GM13977 (cell line): Measurements from ENCODE around the gene PIGA.
"Not testable (repeated sequence)": the region's sequence is repeated elsewhere in the genome, so short reads cannot be mapped to it uniquely, and the experiment has no call there.

Experiments
- DNase-seq: peaks from one replicate; pipeline ENCODE4 v3.0.0; 2012; ENCODE audit warnings: low spot score
- in situ Hi-C: fragments of 300-500 bp; cut with MboI; formaldehyde crosslinking; loops from one replicate; pipeline ENCODE4 v1.12.0; 2022; ENCODE audit warnings: low sequenced_read_pairs, low pct_unique_long_range_greater_than_20kb, mixed read lengths, inconsistent platforms; ENCODE audit not compliant: unreplicated experiment
- TF ChIP-seq, protein P1 (sequence below): IDR thresholded peaks from 2 replicates; pipeline ENCODE4 v1.5.1; 2012; ENCODE audit warnings: mild to moderate bottlenecking, control low read depth; ENCODE audit not compliant: insufficient read depth; ENCODE audit errors: extremely low read depth, missing control alignments

PIGA gene

GRCh38 chrX:15298780-15299179 is 36.5 kb downstream of the PIGA start:
- in situ Hi-C loops = no loop called here
- DNase-seq = no peak
- TF ChIP-seq, protein P1, sequence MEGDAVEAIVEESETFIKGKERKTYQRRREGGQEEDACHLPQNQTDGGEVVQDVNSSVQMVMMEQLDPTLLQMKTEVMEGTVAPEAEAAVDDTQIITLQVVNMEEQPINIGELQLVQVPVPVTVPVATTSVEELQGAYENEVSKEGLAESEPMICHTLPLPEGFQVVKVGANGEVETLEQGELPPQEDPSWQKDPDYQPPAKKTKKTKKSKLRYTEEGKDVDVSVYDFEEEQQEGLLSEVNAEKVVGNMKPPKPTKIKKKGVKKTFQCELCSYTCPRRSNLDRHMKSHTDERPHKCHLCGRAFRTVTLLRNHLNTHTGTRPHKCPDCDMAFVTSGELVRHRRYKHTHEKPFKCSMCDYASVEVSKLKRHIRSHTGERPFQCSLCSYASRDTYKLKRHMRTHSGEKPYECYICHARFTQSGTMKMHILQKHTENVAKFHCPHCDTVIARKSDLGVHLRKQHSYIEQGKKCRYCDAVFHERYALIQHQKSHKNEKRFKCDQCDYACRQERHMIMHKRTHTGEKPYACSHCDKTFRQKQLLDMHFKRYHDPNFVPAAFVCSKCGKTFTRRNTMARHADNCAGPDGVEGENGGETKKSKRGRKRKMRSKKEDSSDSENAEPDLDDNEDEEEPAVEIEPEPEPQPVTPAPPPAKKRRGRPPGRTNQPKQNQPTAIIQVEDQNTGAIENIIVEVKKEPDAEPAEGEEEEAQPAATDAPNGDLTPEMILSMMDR = no peak

GRCh38 chrX:15298201-15298600 is 37.1 kb downstream of the PIGA start:
- DNase-seq = no peak
- TF ChIP-seq, protein P1 = no peak
- in situ Hi-C loops = no loop called here

DNA sequence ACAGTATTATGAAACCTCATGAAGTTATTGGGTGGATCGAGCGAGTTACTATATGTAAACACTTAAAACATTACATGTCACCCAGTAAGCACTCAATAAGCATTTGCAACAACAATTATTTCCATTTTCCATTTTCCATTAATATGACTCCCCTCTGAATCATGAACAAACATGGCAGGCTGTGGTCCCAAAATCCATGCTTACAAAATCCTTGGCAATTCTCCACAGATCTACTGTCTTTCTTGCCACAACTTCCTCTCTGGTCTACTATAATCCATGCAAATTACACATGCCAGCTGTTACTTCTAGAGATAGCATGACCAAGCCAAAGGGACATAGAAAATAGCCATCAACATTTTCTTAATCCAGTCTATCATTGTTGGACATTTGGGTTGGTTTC is 41.9 kb downstream of the PIGA start:
- TF ChIP-seq, protein P1 = no peak
- no peak for DNase-seq
- in situ Hi-C loops = no loop called here

- DNase-seq = no peak
- in situ Hi-C loops = no loop called here
- TF ChIP-seq, protein P1 = no peak
These were observed 42.5 kb downstream of the PIGA start for GRCh38 chrX:15292861-15293260.

- in situ Hi-C loops = no loop called here
- DNase-seq = no peak
- TF ChIP-seq, protein P1 = no peak
These were observed 57.7 kb downstream of the PIGA start for GRCh38 chrX:15277604-15278003.

GRCh38 chrX:15274946-15275345 is 60.4 kb downstream of the PIGA start:
- in situ Hi-C loops = no loop called here
- TF ChIP-seq, protein P1 = no peak
- DNase-seq = no peak

DNA sequence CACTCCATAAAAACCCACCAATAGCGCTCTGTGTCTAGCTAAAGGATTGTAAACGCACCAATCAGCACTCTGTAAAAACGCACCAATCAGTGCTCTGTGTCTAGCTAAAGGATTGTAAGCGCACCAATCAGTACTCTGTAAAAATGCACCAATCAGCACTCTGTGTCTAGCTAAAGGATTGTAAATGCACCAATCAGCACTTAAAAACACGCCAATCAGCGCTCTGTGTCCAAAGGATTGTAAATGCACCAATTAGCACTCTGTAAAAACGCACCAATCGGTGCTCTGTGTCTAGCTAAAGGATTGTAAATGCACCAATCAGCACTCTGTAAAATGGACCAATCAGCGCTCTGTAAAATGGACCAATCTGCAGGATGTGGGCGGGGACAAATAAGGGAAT is 62.0 kb downstream of the PIGA start:
- DNase-seq, in situ Hi-C loops: not testable (repeated sequence)

- in situ Hi-C loops = no loop called here
- no peak for DNase-seq
- TF ChIP-seq, protein P1 = no peak
These were observed 63.6 kb downstream of the PIGA start for GRCh38 chrX:15271757-15272156.
